Astrocyte of the cerebellum (primary cell): ENCODE results near the gene CPAMD8.

ENCODE experiments used
- DNase-seq: peaks from one replicate; pipeline ENCODE4 v3.0.0-alpha.2; 2011; ENCODE audit warnings: low read depth
- H3K4me3 ChIP-seq: 2 replicates; pipeline ENCODE4 v1.5.1; 2011; ENCODE audit warnings: mild to moderate bottlenecking, low read depth, low read length, moderate library complexity
- in situ Hi-C: cut with HindIII; loops from 2 replicates; pipeline ENCODE4 v1.10.0; 2017; ENCODE audit warnings: low sequenced_read_pairs
- TF ChIP-seq, protein P1 (sequence below): IDR thresholded peaks from 2 replicates; pipeline ENCODE4 v1.5.1; 2012; ENCODE audit warnings: low read length, low read depth, moderate library complexity, mild to moderate bottlenecking; ENCODE audit errors: missing control alignments

CPAMD8 gene

GRCh38 chr19:16873594-16873993 is 153.0 kb downstream of the CPAMD8 start:
- TF ChIP-seq, protein P1, sequence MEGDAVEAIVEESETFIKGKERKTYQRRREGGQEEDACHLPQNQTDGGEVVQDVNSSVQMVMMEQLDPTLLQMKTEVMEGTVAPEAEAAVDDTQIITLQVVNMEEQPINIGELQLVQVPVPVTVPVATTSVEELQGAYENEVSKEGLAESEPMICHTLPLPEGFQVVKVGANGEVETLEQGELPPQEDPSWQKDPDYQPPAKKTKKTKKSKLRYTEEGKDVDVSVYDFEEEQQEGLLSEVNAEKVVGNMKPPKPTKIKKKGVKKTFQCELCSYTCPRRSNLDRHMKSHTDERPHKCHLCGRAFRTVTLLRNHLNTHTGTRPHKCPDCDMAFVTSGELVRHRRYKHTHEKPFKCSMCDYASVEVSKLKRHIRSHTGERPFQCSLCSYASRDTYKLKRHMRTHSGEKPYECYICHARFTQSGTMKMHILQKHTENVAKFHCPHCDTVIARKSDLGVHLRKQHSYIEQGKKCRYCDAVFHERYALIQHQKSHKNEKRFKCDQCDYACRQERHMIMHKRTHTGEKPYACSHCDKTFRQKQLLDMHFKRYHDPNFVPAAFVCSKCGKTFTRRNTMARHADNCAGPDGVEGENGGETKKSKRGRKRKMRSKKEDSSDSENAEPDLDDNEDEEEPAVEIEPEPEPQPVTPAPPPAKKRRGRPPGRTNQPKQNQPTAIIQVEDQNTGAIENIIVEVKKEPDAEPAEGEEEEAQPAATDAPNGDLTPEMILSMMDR: no peak
- H3K4me3 ChIP-seq: no peak overlapping the region
- in situ Hi-C loops: no loop called here
- DNase-seq: no peak

DNA sequence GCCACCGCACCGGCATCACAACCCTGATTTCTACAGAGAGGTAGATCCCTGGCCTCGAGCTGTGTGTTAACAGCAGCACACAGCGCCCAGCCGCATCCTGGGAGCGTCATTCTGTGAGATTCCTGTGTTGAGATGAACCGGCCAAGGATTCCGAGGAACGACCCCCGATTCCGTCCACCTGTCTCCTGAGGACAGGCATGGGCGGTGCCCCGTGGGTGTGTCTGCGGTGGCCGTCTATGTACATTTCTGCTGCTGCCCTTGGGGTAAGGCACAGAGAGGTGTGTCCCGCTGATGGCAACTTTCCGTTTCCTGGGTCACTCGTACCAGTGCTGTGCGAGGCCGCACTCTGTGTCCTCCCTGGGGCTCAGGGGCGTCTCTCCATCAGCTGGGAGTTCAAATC is 153.9 kb downstream of the CPAMD8 start:
- H3K4me3 ChIP-seq: no peak overlapping the region
- in situ Hi-C loops: no loop called here
- no peak for DNase-seq
- TF ChIP-seq, protein P1: no peak

- TF ChIP-seq, protein P1: no peak
- DNase-seq: no peak
- H3K4me3 ChIP-seq: no peak overlapping the region
- in situ Hi-C loops: no loop called here
These were observed 154.7 kb downstream of the CPAMD8 start for GRCh38 chr19:16871871-16872270.

GRCh38 chr19:16869331-16869972 is 157.2 kb downstream of the CPAMD8 start:
- no peak overlapping the region for H3K4me3 ChIP-seq
- TF ChIP-seq, protein P1: no peak
- in situ Hi-C loops: no loop called here
- no peak for DNase-seq

DNA sequence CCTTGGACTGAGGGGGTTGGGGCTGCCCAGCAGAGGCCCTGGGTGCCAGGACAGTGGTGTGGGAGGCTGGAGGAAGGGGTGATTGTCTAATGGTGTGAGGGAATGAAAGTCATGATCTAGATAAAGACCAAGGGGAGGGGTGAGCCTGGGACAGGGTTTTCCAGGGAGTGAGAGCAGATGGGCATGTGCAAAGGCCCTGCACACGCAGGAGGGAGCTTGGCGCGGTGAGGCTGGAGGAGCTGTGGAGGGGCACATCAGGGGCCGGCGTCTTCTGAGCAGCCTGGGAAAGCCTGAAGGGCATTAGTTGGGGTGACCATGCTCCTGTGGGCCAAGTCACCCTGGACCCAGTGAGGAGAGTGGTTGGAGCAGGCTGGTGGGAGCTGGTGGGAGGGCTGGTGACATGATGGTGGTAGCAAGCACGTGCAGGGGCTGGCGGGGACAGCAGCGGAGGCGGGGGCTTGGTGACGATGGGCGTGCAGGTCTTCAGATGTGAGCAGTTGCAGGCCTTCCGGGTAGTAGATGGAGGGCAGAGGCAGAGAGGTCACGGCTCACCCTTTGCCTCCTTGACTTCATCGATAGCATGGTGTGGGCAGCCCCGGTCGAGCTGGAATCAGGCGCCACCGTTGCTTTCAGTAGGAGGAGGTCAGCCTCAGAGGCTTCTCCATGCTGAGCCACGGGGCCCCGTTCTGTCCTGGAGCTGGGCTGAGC is 158.0 kb downstream of the CPAMD8 start:
- DNase-seq: no peak

GRCh38 chr19:16867211-16867610 is 159.4 kb downstream of the CPAMD8 start:
- in situ Hi-C loops: no loop called here
- H3K4me3 ChIP-seq: no peak overlapping the region
- no peak for DNase-seq
- TF ChIP-seq, protein P1: no peak

More for the DNA sequence above, 158.0 kb downstream of the CPAMD8 start:
- in situ Hi-C loops: no loop called here
- no peak overlapping the region for H3K4me3 ChIP-seq
- TF ChIP-seq, protein P1: no peak
